ENCODE data around the gene NPNT. TPM values are rescaled to one million over a fixed set of nuclear protein-coding genes. Genes with fewer than 3 reads are reported as not detected.

The NPNT gene
- total and polyA plus RNA-seq, 9 donors, result 102 to 146 (median 116) TPM

GRCh38 chr4:105966051-105966450, 70.8 kb downstream of the NPNT start:
- Histone ChIP-seq H3K36me3 (ENCODE audit: control insufficient read depth, insufficient read depth, low read length) (peaks cover 1% of the 10 kb centered on the region), H3K4me3 (ENCODE audit: low read length) (no peak overlapping the region), H3K9me3 (replicated peaks; ENCODE audit: control insufficient read depth, low read depth, low read length) (no peaks in the 10 kb centered on the region), H3K27me3 (ENCODE audit: control insufficient read depth, insufficient read depth, low read length) (no peaks in the 10 kb centered on the region), H3K4me1 (ENCODE audit: control insufficient read depth, insufficient read depth, low read length) (peaks cover 6% of the 10 kb centered on the region), H3K27ac (ENCODE audit: low read length) (no peak overlapping the region)
- DNase-seq, result peak; percentile 56

- WGBS (ENCODE audit: insufficient coverage), result 28% methylated on average over 9 of the region's 10 CpGs
- Histone ChIP-seq H3K36me3 (ENCODE audit: control insufficient read depth, insufficient read depth, low read length) (no peaks in the 10 kb centered on the region), H3K4me1 (ENCODE audit: control insufficient read depth, insufficient read depth, low read length) (peaks cover 6% of the 10 kb centered on the region), H3K27ac (ENCODE audit: low read length) (peak overlapping the region; percentile 33), H3K9me3 (replicated peaks; ENCODE audit: control insufficient read depth, low read depth, low read length) (no peaks in the 10 kb centered on the region), H3K4me3 (ENCODE audit: low read length) (no peak overlapping the region), H3K27me3 (ENCODE audit: control insufficient read depth, insufficient read depth, low read length) (no peaks in the 10 kb centered on the region)
- no peak for DNase-seq
Observed at GRCh38 chr4:105967058-105967658, 71.9 kb downstream of the NPNT start.

- Histone ChIP-seq H3K9me3 (replicated peaks; ENCODE audit: control insufficient read depth, low read depth, low read length) (no peaks in the 10 kb centered on the region), H3K36me3 (ENCODE audit: control insufficient read depth, insufficient read depth, low read length) (no peaks in the 10 kb centered on the region), H3K27ac (ENCODE audit: low read length) (no peak overlapping the region), H3K4me1 (ENCODE audit: control insufficient read depth, insufficient read depth, low read length) (peaks cover 6% of the 10 kb centered on the region), H3K27me3 (ENCODE audit: control insufficient read depth, insufficient read depth, low read length) (no peaks in the 10 kb centered on the region), H3K4me3 (ENCODE audit: low read length) (no peak overlapping the region)
- no CpG with 5 or more reads among the region's 2 CpGs for WGBS (ENCODE audit: insufficient coverage)
- no peak for DNase-seq
Observed at GRCh38 chr4:105969575-105969974, 74.3 kb downstream of the NPNT start.

DNA sequence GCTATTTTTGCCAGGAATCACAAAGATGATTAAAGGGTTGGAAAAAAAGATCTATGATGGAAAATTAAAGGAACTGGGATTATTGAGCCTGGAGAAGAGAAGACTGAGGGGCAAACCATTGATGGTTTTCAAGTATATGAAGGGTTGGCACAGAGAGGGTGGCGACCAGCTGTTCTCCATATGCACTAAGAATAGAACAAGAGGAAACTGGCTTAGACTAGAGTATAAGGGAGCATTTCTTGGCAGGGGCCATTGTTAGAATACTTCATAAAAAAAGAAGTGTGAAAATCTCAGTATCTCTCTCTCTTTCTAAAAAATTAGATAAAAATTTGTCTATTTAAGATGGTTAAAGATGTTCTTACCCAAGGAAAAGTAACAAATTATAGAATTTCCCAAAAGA, 75.1 kb downstream of the NPNT start:
- H3K27me3 ChIP-seq (ENCODE audit: control insufficient read depth, insufficient read depth, low read length), result no peaks in the 10 kb centered on the region
- peak; percentile 46 for DNase-seq
- no peaks in the 10 kb centered on the region for H3K9me3 ChIP-seq (replicated peaks; ENCODE audit: control insufficient read depth, low read depth, low read length)
- WGBS (ENCODE audit: insufficient coverage), result 80% methylated on average over 1 of the region's 1 CpG
- H3K36me3 ChIP-seq (ENCODE audit: control insufficient read depth, insufficient read depth, low read length), result no peaks in the 10 kb centered on the region
- H3K27ac ChIP-seq (ENCODE audit: low read length), result peak overlapping the region; percentile 6
- H3K4me3 ChIP-seq (ENCODE audit: low read length), result no peak overlapping the region
- peaks cover 6% of the 10 kb centered on the region for H3K4me1 ChIP-seq (ENCODE audit: control insufficient read depth, insufficient read depth, low read length)

- no peak overlapping the region for H3K27ac ChIP-seq (ENCODE audit: low read length)
- DNase-seq, result no peak
- peaks cover 4% of the 10 kb centered on the region for H3K4me1 ChIP-seq (ENCODE audit: control insufficient read depth, insufficient read depth, low read length)
- no peaks in the 10 kb centered on the region for H3K27me3 ChIP-seq (ENCODE audit: control insufficient read depth, insufficient read depth, low read length)
- no peaks in the 10 kb centered on the region for H3K9me3 ChIP-seq (replicated peaks; ENCODE audit: control insufficient read depth, low read depth, low read length)
- H3K4me3 ChIP-seq (ENCODE audit: low read length), result no peak overlapping the region
- no CpG with 5 or more reads among the region's 4 CpGs for WGBS (ENCODE audit: insufficient coverage)
- H3K36me3 ChIP-seq (ENCODE audit: control insufficient read depth, insufficient read depth, low read length), result no peaks in the 10 kb centered on the region
Observed at GRCh38 chr4:105971036-105971435, 75.8 kb downstream of the NPNT start.

DNA sequence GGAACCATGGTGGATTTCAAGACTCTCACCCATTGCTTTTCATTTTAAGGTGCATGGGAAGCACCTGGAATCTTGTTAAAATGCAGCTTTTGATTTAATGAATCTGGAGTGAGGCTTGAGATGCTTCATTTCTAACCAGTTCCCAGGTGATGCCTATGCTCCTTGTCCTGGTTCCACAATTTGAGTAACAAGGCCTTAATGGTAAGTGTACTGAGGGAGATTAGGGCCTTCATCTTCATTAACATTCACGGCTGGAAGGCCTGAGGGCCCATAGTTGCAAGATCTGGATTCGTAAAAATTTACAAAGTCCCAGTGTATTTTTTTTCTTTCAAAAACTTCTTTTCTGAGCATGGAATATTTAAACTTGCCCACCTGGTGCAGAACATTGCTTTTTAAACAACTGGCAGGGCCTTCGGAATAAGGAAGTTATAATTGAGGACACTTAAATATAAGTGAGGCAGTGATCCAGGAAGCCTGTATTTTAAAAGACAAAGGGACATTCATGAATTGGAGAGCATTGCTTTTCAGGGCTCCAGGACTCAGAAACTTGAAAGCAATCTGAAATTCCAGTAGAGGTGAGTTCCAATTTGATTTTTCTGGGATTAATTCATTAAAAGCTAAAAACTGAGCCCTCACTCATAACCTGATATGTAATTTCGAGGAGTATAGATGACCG, 77.8 kb downstream of the NPNT start:
- 74% methylated on average over 3 of the region's 5 CpGs for WGBS (ENCODE audit: insufficient coverage)
- Histone ChIP-seq H3K27me3 (ENCODE audit: control insufficient read depth, insufficient read depth, low read length) (no peaks in the 10 kb centered on the region), H3K36me3 (ENCODE audit: control insufficient read depth, insufficient read depth, low read length) (no peaks in the 10 kb centered on the region), H3K4me3 (ENCODE audit: low read length) (no peak overlapping the region), H3K9me3 (replicated peaks; ENCODE audit: control insufficient read depth, low read depth, low read length) (no peaks in the 10 kb centered on the region), H3K4me1 (ENCODE audit: control insufficient read depth, insufficient read depth, low read length) (no peaks in the 10 kb centered on the region), H3K27ac (ENCODE audit: low read length) (no peak overlapping the region)
- DNase-seq, result no peak

GRCh38 chr4:105976915-105977314, 81.6 kb downstream of the NPNT start:
- no peak for DNase-seq
- no peak overlapping the region for H3K4me3 ChIP-seq (ENCODE audit: low read length)
- H3K27ac ChIP-seq (ENCODE audit: low read length), result no peak overlapping the region
- no CpG with 5 or more reads among the region's 3 CpGs for WGBS (ENCODE audit: insufficient coverage)
- H3K4me1 ChIP-seq (ENCODE audit: control insufficient read depth, insufficient read depth, low read length), result no peaks in the 10 kb centered on the region
- no peaks in the 10 kb centered on the region for H3K36me3 ChIP-seq (ENCODE audit: control insufficient read depth, insufficient read depth, low read length)
- no peaks in the 10 kb centered on the region for H3K27me3 ChIP-seq (ENCODE audit: control insufficient read depth, insufficient read depth, low read length)
- no peaks in the 10 kb centered on the region for H3K9me3 ChIP-seq (replicated peaks; ENCODE audit: control insufficient read depth, low read depth, low read length)

GRCh38 chr4:105978684-105979296, 83.5 kb downstream of the NPNT start:
- Histone ChIP-seq H3K27ac (ENCODE audit: low read length) (no peak overlapping the region), H3K36me3 (ENCODE audit: control insufficient read depth, insufficient read depth, low read length) (no peaks in the 10 kb centered on the region), H3K27me3 (ENCODE audit: control insufficient read depth, insufficient read depth, low read length) (no peaks in the 10 kb centered on the region), H3K4me3 (ENCODE audit: low read length) (no peak overlapping the region), H3K9me3 (replicated peaks; ENCODE audit: control insufficient read depth, low read depth, low read length) (no peaks in the 10 kb centered on the region), H3K4me1 (ENCODE audit: control insufficient read depth, insufficient read depth, low read length) (no peaks in the 10 kb centered on the region)
- no peak for DNase-seq
- WGBS (ENCODE audit: insufficient coverage), result no CpG with 5 or more reads among the region's 2 CpGs

DNA sequence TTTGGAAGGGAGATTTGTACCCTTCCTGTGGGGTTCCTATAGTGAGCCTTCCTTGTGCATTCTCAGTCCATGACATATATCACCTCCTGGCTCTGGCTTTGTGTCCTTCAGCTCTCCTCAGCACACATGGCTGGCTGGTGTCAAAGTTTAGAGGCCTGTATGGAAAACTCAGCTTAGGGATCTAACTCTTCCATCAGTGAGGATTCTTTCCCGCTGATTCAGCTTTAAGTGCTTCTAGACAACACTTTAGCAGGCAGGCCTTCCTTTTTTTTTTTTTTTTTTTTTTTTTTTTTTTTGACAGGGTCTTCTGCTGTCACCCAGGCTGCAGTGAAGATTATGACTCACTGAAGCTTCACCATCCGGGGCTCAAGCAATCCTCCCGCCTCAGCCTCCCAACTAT, 84.2 kb downstream of the NPNT start:
- H3K4me3 ChIP-seq (ENCODE audit: low read length), result no peak overlapping the region
- no peaks in the 10 kb centered on the region for H3K9me3 ChIP-seq (replicated peaks; ENCODE audit: control insufficient read depth, low read depth, low read length)
- H3K27ac ChIP-seq (ENCODE audit: low read length), result no peak overlapping the region
- 80% methylated on average over 1 of the region's 3 CpGs for WGBS (ENCODE audit: insufficient coverage)
- DNase-seq, result no peak
- H3K36me3 ChIP-seq (ENCODE audit: control insufficient read depth, insufficient read depth, low read length), result no peaks in the 10 kb centered on the region
- H3K4me1 ChIP-seq (ENCODE audit: control insufficient read depth, insufficient read depth, low read length), result no peaks in the 10 kb centered on the region
- no peaks in the 10 kb centered on the region for H3K27me3 ChIP-seq (ENCODE audit: control insufficient read depth, insufficient read depth, low read length)

DNA sequence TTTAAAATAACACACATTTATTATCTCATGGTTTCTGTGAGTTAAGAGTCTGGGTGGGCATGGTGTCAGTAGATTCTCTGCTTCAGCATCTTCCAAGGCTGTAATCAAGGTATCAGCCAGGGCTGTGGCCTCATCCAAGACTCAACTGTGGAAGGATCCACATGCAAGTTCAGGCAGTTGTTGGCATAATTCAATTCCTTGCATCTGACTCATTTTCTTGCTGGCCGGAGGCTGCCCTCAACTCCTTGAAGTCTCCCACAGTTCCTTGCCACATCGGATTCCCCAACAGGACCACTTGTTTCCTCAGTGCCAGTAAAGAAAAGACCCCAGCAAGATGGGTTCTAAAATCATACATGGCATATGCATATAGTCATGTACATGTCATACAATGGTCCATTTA, 93.4 kb downstream of the NPNT start:
- DNase-seq, result no peak
- no peaks in the 10 kb centered on the region for H3K36me3 ChIP-seq (ENCODE audit: control insufficient read depth, insufficient read depth, low read length)

More for the DNA sequence above, 93.4 kb downstream of the NPNT start:
- Histone ChIP-seq H3K4me1 (ENCODE audit: control insufficient read depth, insufficient read depth, low read length) (peaks cover 21% of the 10 kb centered on the region), H3K4me3 (ENCODE audit: low read length) (no peak overlapping the region), H3K9me3 (replicated peaks; ENCODE audit: control insufficient read depth, low read depth, low read length) (peaks cover 6% of the 10 kb centered on the region), H3K27ac (ENCODE audit: low read length) (no peak overlapping the region), H3K27me3 (ENCODE audit: control insufficient read depth, insufficient read depth, low read length) (no peaks in the 10 kb centered on the region)
- 80% methylated on average over 1 of the region's 2 CpGs for WGBS (ENCODE audit: insufficient coverage)
